Rectal smooth muscle tissue (tissue), 1 donor: ENCODE data around the gene MRPL54.

Experiments
- H3K27ac ChIP-seq: one replicate; pipeline ENCODE4 v1.7.0; 2013; ENCODE audit warnings: low read depth, low read length, inconsistent platforms
- H3K27me3 ChIP-seq: one replicate; pipeline ENCODE4 v1.7.0; 2013; ENCODE audit warnings: low read length; ENCODE audit not compliant: control insufficient read depth, insufficient read depth
- H3K36me3 ChIP-seq: one replicate; pipeline ENCODE4 v1.7.0; 2013; ENCODE audit warnings: low read length; ENCODE audit not compliant: control insufficient read depth, insufficient read depth
- H3K4me1 ChIP-seq: one replicate; pipeline ENCODE4 v1.7.0; 2013; ENCODE audit warnings: low read length; ENCODE audit not compliant: control insufficient read depth, insufficient read depth
- H3K4me3 ChIP-seq: one replicate; pipeline ENCODE4 v1.7.0; 2013; ENCODE audit warnings: low read length
- H3K9ac ChIP-seq: one replicate; pipeline ENCODE4 v1.7.0; 2013; ENCODE audit warnings: low read length

Gene MRPL54

GRCh38 chr19:3730457-3730958, 32.0 kb upstream of the MRPL54 start:
- no peak overlapping the region for H3K9ac ChIP-seq
- H3K36me3 ChIP-seq = no peaks in the 10 kb centered on the region
- H3K27ac ChIP-seq = no peak overlapping the region
- H3K27me3 ChIP-seq = no peaks in the 10 kb centered on the region
- H3K4me3 ChIP-seq = no peak overlapping the region
- no peaks in the 10 kb centered on the region for H3K4me1 ChIP-seq

- H3K4me1 ChIP-seq = no peaks in the 10 kb centered on the region
- no peaks in the 10 kb centered on the region for H3K36me3 ChIP-seq
- no peaks in the 10 kb centered on the region for H3K27me3 ChIP-seq
- H3K27ac ChIP-seq = no peak overlapping the region
- H3K9ac ChIP-seq = no peak overlapping the region
- no peak overlapping the region for H3K4me3 ChIP-seq
Measured at GRCh38 chr19:3732108-3732507, 30.4 kb upstream of the MRPL54 start.

GRCh38 chr19:3733549-3734309, 28.8 kb upstream of the MRPL54 start:
- H3K27ac ChIP-seq = no peak overlapping the region
- no peaks in the 10 kb centered on the region for H3K36me3 ChIP-seq
- no peaks in the 10 kb centered on the region for H3K4me1 ChIP-seq
- H3K4me3 ChIP-seq = no peak overlapping the region
- no peaks in the 10 kb centered on the region for H3K27me3 ChIP-seq
- H3K9ac ChIP-seq = no peak overlapping the region

GRCh38 chr19:3734310-3734600, 28.2 kb upstream of the MRPL54 start:
- H3K27me3 ChIP-seq = no peaks in the 10 kb centered on the region
- no peak overlapping the region for H3K4me3 ChIP-seq
- no peak overlapping the region for H3K27ac ChIP-seq
- H3K36me3 ChIP-seq = no peaks in the 10 kb centered on the region
- no peaks in the 10 kb centered on the region for H3K4me1 ChIP-seq
- H3K9ac ChIP-seq = no peak overlapping the region

DNA sequence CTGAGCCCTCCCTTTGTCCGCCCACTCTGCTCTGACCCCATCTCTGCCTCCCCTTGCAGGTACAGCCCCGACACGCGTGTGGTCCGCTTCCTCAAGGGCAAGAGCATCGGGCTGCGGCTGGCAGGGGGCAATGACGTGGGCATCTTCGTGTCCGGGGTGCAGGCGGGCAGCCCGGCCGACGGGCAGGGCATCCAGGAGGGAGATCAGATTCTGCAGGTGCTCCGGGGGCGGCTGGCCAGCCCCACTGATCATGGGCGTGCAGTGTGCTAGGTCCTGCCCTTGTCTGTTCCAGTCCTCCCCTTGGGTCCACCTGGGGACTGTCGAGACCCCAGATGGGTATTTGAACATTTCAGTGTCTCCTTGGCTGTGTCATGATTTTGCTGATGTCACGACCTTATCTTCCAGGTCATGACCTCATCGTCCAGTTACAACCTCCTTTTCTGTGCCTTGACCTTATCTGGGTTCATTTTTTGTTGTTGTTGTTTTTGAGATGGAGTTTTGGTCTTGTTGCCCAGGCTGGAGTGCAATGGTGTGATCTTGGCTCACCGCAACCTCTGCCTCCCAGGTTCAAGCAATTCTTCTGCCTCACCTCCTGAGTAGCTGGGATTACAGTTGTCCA, 26.3 kb upstream of the MRPL54 start:
- Histone ChIP-seq H3K27ac (no peak overlapping the region), H3K36me3 (no peaks in the 10 kb centered on the region), H3K9ac (no peak overlapping the region), H3K4me1 (no peaks in the 10 kb centered on the region), H3K27me3 (no peaks in the 10 kb centered on the region), H3K4me3 (no peak overlapping the region)

GRCh38 chr19:3737487-3738205, 24.8 kb upstream of the MRPL54 start:
- H3K27ac ChIP-seq = no peak overlapping the region
- no peaks in the 10 kb centered on the region for H3K27me3 ChIP-seq
- no peaks in the 10 kb centered on the region for H3K36me3 ChIP-seq
- H3K9ac ChIP-seq = no peak overlapping the region
- no peak overlapping the region for H3K4me3 ChIP-seq
- H3K4me1 ChIP-seq = no peaks in the 10 kb centered on the region

DNA sequence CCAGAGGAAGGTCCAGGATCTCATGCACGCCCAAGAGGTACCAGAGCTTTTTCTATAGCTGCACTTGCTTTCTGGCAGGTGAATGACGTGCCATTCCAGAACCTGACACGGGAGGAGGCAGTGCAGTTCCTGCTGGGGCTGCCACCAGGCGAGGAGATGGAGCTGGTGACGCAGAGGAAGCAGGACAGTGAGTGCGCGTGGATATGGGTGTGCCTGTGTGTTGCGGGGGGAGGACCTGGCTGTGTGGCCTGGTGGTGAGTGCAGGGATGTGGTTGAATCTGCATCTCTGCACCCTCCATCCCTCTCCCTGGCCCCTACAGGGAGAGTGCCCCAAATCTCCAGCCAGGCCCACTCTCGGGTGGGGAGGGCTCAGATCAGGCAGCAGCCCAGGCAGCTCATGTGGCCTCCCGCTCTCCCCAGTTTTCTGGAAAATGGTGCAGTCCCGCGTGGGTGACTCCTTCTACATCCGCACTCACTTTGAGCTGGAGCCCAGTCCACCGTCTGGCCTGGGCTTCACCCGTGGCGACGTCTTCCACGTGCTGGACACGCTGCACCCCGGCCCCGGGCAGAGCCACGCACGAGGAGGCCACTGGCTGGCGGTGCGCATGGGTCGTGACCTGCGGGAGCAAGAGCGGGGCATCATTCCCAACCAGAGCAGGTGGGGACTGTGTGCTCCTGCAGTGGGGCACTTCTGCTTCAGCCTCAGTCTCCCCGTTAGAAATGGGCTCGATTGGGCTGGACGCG, 23.8 kb upstream of the MRPL54 start:
- no peak overlapping the region for H3K27ac ChIP-seq
- H3K4me1 ChIP-seq = no peaks in the 10 kb centered on the region
- no peak overlapping the region for H3K4me3 ChIP-seq
- no peaks in the 10 kb centered on the region for H3K36me3 ChIP-seq
- H3K27me3 ChIP-seq = no peaks in the 10 kb centered on the region
- H3K9ac ChIP-seq = no peak overlapping the region

DNA sequence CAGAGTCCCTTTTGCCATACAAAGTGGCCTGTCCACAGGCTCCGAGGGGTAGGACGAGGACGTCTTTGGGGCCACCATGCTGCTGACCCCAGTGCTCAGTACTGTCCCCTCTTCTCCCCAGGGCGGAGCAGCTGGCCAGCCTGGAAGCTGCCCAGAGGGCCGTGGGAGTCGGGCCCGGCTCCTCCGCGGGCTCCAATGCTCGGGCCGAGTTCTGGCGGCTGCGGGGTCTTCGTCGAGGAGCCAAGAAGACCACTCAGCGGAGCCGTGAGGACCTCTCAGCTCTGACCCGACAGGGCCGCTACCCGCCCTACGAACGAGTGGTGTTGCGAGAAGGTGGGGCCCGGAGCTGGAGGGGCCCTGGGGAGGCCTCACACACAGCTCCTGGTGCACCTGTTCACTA, 22.1 kb upstream of the MRPL54 start:
- Histone ChIP-seq H3K4me3 (no peak overlapping the region), H3K4me1 (no peaks in the 10 kb centered on the region), H3K27ac (no peak overlapping the region), H3K36me3 (no peaks in the 10 kb centered on the region), H3K27me3 (no peaks in the 10 kb centered on the region), H3K9ac (no peak overlapping the region)

DNA sequence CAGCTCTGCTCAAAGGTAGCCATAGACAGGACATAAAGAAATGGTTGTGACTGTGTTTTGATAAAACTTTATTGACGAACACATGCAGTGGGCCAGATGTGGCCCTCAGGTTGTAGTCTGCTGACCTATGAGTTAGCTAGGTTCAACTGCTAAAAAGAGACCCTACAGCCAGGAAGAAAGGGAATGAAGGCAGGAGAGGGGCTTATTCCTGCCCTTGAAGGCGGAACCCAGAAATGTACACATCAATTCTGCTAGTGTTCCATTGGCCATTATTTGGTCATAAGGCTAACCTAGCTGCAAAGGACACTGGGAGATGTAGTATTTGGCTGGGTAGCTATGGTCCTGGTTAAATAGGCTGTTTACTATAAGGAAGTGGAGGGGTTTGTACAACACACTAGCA, 19.0 kb upstream of the MRPL54 start:
- peaks cover 2% of the 10 kb centered on the region for H3K36me3 ChIP-seq

DNA sequence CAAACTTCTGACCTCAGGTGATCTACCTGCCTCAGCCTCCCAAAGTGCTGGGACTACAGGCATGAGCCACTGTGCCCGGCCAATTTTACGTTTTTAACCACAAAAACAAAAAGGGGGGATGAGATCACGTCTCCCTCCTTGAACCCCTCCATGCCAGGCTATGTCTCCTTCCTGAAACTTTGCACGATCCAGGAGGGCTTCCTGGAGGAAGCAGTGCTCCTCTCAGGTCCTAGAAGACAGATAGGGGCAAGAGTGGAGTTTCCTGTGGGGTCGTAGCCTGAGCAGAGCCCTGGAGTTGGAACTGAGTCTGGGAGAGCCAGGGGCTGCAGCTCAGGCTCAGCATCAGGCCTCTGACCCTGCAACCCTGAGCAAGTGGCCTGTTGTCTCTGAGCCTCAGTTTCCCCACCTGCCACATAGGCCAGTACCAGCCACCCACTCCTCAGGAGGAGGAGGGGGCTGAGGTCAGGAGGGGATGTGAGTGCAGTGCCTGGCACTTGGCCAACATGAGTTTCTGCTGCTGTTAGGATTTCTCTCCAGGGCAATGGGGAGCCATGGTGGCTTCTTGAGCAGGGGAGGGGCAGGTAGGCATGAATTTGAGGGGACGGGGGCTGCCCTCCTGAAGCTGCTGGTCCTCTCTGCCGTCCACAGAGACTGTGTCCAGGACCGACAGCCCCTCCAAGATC, 17.0 kb upstream of the MRPL54 start:
- Histone ChIP-seq H3K27ac (no peak overlapping the region), H3K4me1 (no peaks in the 10 kb centered on the region), H3K36me3 (peaks cover 12% of the 10 kb centered on the region), H3K9ac (no peak overlapping the region), H3K27me3 (no peaks in the 10 kb centered on the region), H3K4me3 (no peak overlapping the region)

More for the DNA sequence above, 19.0 kb upstream of the MRPL54 start:
- Histone ChIP-seq H3K4me1 (no peaks in the 10 kb centered on the region), H3K27me3 (no peaks in the 10 kb centered on the region), H3K9ac (no peak overlapping the region), H3K4me3 (no peak overlapping the region), H3K27ac (no peak overlapping the region)

- Histone ChIP-seq H3K4me1 (no peaks in the 10 kb centered on the region), H3K9ac (no peak overlapping the region), H3K36me3 (peaks cover 17% of the 10 kb centered on the region), H3K27me3 (no peaks in the 10 kb centered on the region), H3K27ac (no peak overlapping the region), H3K4me3 (no peak overlapping the region)
Measured at GRCh38 chr19:3746371-3747056, 16.0 kb upstream of the MRPL54 start.
